HG02623 (cell line): ENCODE results near the gene MAFB.

Experiments used
- ATAC-seq: cut with Tn5 transposase; IDR thresholded peaks from one replicate; pipeline ENCODE4 v1.9.1; 2021; ENCODE audit warnings: moderate library complexity; ENCODE audit not compliant: unreplicated experiment

Gene MAFB

DNA sequence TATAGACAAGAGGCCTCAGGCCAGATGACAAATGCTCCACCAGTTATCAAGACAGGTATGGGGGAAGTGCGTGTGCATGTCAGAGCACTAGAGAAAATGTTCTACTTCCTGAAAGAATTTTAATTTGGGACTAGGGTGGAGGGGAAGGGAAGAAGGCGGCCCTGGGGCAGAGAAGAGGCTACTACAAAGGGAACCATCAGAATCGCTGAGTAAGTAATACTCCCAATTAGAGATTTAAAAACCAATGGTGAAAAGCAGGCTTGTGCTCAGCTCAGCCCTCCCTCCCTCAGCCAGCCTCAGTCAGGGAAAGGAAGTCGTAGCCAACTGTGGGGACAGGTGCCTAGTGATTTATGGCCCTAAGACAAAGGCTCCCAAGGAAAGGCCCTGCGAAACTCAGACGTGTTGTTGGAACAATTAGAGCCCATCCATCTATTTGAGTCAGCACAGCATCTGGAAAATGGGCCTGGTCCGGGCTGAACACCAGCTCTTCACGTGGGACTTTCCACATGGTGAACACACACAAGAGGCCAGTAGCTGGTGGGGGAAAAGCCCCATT is 15.0 kb upstream of the MAFB start:
- ATAC-seq = no peak

DNA sequence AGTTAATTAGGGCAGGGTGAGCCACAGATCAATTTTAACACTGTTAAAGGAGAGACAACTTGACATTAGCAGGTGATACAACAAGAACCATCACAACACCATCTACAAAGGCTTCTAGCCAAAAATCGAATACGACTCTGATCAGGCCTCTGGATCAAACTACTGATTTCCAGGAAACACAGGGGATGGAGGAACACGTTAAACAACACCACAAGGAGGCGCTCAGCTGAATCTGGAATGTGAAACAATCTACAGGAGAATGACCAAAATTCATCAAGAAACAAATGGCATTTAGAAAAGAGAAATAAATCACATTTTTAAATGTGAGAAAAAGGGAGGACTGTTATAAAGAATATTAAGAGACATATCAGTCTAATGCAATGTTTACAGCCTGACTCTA is 13.5 kb upstream of the MAFB start:
- ATAC-seq = no peak

DNA sequence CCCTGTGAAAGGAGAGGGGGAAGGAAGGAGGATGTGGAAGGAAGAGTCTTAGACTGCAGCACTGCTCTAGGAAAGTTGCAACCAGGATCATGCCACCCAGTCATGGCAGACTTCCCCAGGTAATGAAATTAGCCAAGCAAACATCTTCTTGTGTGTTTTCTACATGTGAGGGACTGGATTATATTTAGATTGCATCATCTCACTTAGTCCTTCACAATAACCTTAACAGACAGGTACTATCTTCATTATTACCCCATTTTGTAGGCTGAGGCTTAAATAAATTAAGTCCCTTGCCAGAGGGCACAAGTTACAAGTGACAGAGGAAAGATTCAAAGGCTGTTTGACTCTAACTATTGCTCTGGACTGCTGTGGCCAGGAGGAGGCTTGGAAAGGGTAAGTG is 9.7 kb upstream of the MAFB start:
- no peak for ATAC-seq

DNA sequence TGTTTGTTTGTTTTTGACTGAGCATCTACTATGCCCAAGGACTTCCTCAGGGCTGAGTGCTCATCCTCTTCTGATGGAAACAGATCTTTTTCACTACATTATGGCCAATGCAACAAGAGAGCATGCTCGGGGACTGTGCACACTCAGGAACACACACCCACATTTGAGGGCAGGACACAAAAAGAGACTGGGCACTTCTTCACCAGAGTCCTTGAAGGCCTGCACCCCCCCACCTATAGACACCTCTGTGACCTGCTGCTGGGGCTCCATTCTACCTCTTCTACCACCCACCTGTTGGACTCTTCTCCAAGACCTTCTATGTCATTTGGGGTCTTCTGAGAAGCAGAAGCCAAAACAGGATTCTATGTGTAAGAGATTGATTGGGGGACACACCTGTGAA is 9.2 kb upstream of the MAFB start:
- no peak for ATAC-seq

DNA sequence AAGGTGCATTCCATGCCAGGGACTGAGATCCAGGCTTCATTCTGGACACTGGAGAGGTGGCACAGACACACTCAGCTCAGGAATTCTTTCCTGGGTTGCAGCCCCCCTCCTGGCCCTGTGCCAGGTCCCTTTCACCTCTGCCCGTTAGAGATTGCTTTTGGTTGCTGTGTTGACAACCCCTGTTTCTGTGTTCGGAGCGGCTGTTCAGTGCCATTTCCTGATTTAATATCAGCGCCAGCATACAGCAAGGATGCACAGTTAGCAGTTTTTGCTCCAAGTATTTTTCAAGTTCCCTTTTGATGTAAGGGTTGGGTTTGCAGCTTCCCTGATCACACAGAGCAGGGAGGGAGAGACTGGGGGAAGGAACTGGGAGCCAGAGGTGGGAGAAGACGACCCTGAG is 8.5 kb upstream of the MAFB start:
- no peak for ATAC-seq

DNA sequence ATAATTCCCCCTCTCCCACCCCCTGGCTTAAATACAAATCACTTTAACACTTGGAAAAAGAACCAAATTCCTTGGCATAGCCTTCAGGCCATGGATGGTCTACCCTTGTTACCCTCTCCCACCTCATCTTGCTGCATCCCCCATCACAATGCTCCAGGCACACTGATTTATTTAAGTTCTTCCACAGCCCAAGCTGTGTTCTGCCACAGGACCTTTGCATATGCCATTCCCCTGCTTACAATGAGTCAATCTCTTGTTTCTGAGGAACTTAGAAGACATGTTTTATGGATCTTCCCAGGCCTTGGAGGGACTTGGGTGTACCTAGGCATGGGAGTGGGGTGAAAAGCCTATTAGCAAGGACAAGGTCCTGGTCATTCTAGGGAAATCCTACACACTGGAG is 6.2 kb upstream of the MAFB start:
- no peak for ATAC-seq

DNA sequence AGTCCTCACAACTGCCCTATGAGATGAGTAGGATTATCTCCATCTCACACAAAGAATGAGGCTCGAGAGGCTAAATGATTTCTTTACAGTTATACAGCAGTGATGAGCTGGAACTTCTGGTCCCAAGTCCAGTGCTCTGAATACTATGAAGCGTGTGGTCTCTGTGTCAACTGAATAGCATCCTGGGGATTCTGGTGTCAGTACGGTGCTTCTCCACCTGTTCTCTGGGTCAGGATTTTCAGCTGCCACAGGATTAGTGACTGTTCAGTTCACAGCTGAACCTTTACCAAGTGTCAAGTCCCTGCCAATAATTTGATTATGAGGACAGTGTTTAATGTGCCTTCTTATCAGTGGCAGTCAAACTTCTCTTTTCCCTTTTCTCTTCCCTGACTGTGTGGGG is 5.2 kb upstream of the MAFB start:
- ATAC-seq = no peak

DNA sequence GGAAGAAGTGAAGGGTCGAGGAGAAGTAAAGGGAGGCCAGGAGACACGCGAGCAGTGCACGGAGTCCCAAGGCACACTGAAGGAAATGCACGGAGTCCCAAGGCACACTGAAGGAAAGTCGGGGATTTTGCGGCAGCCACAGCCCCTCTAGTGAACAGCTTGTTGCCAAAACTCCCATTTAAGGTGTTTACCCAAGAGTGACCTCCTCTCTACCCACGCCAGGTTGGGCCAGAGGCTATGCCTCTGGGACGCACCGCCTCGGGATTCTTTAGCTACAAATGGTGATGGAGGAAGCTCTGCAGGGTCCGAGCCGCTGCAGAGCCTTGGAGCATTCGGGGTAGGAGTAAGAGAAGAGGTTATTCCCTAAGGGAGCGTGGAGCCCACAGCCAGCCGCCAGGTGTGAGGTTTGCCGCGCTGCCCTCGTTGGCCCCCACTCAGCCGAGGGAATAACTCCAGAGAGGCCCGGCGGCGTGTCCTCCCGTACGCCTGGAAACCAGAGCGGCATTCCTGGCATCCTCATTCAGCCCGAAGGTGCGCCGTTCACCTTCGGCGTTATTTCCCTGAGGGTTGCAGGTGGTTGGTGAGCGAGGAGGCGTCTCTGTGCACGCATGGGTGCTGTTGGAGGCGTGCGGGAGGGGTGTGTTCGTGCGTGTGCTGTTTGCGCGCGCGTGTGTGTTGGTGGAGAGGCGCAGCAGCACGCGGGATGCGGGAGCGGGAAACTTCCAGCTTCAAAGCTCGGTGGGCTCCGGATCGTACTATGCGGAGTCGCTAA is 3.4 kb upstream of the MAFB start:
- ATAC-seq = no peak

DNA sequence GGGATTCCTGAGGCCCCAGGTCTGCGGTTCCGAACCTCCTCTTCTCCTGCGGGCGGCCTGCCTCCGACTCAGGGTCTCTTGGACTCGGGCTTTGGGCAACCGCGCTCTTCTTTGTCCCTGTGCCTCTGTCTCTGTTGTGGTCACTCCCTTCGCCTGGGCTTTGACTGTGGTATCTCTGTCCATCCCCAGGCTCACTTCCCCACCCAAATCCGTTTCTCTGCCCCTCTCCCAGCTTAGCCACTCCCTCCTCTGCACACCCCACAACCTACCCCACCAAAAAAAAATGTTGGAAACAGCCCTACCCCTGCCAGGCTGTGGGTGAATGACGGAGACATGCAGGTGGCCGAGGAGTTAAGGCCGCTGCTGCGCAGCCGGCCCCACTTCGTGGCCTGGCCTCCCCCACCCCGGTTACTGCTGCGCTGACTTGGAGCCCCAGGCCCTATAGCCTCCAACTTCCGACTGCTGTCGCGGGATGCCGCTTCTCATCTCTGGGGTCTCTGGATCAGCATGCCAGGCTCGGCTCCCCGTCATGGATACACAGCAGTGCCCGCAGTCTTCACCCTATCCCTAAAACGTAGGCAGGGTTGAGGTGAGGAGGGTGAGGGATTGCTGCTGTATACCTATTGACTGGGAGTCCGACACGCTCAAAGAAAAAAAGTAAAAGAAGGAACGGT is 2.7 kb upstream of the MAFB start:
- ATAC-seq = no peak

DNA sequence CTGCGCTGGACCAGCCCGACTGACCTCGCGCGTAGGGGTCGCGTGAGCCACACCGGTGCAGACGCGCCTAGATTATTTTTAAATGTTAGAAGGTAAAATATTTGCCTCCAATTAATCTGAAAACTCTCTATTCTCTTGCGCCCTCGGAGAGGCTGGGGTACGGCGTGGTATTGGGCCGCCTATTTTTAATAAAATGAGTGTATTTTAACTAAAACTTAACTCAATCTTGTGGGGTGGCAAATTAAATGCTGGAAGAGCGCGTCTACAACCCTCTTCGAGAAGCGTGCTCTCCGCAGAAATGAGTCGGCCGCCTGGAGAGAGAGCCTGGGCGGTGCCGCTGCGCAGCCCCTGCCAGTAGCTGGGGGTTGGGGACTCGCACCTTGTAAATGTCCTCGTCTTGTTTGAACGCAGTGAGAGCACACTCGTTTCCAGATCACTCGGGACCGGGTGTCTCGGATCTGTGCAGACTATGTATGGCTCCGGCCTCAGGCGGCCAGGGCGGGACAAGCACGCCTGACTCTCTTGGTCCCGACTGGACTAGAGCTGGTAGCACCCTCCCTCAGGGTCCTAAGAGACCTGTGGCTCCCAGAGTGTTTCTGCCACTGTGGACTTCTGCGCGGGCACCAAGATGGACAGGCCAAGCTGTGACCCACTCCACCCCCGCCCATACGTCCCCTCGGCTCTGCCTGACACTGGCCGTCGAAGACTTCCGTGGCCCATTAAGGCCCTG is 2.0 kb upstream of the MAFB start:
- no peak for ATAC-seq

DNA sequence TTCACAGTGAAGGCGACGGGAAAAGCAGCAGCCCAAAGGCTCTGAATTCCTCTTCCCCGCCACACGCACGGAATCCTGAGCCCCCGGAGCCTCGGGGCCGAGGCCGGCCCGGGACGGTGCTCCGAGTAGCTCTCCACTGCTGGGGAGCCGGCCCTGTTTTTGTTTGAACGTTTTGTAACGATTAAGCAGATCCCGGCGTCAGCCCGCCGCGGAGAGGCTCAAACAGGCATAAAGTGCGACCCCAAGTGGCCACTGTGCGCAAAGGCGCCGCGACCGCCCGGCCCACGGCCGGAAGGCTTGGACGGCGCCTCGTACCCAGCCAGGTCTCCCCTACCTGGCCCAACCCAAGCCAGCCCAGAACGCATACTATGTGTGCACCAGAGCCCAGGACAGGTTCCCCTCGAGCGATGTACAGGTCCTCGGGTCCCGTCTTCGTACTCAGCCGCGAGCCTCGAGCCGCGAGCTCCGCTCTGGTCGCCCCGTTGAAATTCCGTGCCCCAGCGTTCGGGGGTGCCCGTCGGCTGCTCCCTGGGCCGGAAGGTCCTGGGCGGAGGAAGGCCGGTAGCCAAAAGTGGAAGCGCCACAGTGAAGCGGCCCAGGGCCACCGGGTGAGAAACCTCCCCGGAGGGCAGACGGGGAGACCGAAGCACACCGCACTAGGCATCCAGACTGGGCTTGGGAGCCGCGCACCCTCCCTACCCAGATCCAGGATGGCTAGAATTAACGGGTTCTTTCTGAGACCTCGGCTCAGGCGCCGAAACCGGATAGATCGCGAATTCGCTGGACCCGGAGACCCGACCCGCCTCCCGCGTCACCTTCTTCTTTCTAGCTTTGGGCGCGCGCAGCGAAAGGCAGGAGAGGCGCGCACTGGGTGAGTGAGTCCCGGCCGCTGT is 1.2 kb upstream of the MAFB start:
- ATAC-seq = no peak

DNA sequence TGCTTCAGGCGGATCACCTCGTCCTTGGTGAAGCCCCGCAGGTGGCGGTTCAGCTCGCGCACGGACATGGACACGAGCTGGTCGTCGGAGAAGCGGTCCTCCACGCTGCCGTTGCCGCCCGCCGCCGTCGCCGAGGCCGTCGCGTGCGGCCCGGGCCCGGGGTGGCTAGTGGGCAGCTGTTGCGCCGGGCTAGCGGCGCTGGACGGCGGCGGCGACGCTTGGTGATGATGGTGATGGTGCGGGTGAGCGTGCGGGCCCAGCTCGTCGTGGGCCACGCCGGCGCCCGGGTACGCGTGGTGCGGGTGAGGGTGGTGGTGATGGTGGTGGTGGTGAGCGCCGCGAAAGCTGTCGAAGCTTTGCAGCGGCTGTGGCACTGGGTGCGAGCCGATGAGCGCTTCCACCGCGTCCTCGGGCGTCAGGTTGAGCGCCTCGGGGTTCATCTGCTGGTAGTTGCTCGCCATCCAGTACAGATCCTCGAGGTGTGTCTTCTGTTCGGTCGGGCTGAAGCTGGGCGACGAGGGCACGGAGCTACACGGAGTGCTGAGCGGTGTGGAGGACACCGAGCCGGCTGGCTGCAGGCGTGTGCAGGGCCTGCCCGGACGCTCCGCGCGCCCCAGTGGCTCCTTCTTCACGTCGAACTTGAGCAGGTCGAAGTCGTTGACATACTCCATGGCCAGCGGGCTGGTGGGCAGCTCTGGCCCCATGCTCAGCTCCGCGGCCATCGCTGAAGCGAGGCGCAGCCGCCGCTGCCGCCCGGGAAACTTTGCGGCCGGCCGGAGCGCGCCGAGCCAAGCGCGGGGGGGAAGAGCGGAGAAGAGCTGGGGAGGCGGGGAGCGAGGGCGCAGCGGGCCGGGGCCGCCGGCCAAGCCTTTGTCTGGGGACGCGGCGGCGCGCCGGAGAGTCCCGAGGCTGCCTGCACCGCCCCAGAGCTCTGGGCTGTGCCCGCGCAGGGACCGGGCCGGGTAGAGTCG is 622 bp downstream of the MAFB start:
- ATAC-seq = no peak

DNA sequence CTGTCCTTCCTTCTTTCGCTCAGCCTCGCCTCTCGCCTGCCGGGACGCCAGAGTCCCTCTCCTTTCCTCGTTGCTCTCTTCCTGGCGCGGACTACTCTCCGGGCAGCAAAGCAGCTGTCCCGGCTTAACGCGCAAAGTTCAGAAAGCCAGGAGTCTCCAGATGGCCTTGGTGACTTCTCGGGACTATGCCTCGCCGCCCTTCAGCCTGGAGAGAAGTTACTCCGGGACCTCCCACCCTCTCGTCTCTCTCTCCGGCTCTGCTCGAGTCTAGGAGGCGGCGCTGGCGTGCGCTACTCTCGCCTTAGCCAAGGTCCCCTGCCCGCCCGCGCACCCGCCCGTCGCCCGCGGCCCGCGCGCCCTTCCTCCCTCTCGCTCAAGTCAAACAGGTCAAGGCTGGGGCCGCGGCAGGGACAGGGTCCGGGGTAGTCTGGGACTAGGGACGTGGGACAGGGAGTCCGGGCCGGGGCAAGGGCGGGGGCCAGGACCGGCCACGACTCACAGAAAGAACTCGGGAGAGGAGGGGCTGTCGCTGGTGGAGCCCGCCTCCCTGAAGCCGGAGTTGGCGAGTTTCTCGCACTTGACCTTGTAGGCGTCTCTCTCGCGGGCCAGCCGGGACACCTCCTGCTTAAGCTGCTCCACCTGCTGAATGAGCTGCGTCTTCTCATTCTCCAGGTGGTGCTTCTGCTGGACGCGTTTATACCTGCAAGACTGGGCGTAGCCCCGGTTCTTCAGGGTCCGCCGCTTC is 1.5 kb downstream of the MAFB start:
- no peak for ATAC-seq

DNA sequence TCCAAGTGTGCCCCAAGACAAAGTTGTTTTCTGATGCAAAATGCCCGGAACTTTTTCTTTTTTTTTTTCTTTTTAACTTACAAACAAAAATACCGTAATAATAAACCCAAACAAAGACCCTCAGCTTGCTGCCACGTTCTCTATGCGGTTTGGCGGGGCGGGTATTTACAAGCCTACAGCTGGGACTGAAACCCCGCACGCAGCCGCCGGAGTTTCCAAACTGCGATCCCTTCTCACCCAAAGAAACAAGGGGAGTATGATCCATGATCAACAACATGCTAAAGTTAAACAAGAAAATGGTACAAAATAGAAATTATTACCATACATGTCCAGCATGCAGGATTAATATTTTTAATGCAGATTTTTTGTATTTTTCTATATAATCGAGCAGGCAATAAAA is 2.1 kb downstream of the MAFB start:
- no peak for ATAC-seq

DNA sequence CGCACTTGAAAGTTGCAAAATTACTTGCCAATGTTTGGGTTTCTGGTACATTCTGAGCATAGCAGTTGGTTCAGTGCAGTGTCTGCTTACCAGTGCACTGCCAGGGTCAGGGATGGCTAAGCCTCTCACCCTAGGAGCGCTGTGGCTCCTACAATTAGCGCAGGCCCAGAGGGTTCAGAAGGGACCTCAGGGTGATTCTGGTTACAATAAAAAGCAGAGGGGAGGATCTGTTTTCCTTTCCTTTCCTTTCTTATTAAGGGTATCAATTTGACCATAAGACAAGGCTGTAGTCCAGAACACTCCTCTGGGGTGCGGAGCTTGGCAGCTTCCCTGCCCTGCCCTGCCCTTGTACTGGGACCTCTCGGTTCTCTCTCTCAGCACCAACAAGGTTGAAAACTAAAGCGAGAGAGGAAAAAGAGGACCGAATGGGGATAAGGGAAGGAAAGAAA is 2.6 kb downstream of the MAFB start:
- no peak for ATAC-seq

DNA sequence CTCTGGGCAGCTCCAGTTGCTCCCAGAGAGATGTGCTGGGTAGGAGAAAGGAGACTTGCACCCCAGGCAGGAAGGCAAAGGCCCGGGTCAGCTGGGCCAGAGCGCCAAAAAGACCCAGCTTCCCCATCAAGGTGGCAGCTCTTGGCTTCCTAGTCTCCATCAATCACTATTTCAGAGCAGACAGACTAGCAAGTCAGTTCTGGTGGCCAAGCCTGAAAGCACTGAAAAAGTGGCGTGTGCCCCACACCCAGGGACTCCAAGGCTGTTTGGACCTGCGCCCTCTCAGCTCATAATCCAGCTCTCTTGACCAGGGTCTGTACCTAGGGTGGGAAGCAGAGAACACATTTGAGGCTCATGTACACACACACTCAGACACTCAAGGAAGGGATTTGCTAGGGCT is 3.7 kb downstream of the MAFB start:
- ATAC-seq = no peak

DNA sequence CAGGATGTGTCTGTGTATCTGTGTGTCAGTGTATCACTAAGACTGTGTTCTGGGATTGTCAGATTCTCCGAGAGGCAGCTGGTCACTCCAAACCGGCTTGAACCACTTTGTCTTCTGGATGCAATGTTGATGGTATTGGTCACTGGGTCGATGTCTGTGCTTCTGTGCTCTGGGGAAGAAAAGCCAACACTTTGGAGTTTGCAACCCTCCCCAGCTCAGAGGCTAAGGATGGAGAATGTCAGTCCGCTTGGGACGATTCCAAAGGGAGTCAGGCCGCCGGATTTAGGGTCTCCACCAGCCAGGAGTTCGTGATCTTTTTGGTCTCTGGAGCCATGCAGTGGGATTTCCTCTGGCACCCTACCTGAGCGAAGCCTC is 5.2 kb downstream of the MAFB start:
- no peak for ATAC-seq

DNA sequence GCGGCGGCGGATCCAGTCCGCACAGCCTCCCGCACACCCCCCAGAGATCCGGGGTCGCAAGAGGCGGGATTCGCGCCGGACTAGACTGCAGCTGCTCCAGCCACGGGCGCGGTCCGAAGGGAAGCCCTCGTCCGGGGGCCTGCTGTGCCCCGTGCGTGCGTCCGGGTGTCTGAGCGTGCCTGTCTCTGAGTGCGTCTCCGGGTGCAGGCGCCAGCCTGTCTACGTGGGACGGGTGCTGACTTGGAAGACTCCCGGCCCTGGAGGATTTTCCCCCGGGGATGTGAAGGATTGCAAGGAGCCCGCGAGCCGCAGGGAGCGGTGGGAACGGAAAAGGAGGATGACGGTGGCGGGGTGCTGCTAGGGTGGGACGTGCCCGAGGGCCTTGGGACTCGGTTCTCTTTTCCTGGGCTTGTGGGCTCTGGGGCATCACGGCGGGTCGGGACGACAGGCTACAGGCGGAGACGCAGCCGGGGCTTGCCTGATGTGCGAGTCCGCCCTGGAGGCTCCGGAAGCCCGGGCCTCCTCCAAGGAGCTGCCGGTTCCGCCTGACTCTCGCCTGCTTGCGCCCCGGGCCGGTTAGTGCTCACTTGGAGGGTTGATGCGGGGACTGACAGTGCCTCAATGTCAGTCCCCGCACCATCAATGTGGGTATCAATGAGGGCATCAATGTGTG is 5.7 kb downstream of the MAFB start:
- no peak for ATAC-seq
